ENCODE measurements around the gene PHTF1. TPM values are rescaled to one million over a fixed set of nuclear protein-coding genes. Genes with fewer than 3 reads are reported as not detected.

The PHTF1 gene
- total RNA-seq, 1 donor from 2014 or later = 7.4 TPM

DNA sequence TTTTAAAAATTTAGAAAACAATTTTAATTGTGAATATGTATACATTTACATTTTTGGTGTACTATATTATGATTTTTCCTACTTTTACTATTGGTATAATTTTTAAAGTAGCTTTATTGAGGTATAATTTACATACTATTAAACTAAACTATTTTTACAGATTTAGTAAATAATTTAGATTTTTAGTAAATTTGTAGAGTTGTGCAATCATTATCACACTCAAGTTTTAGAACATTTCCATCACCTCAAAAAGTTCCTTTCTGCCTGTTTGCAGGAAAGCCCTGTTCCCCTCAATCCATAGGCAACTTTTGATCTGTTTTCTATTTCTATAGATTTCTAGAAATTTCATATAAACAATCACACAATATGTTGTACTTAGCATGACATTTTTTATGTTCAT, 8.2 kb downstream of the PHTF1 start:
- TF ChIP-seq CTCF (IDR thresholded peaks at IDR 0.05; ENCODE audit: insufficient read depth, low read length, severe bottlenecking) = no peak
- FAIRE-seq (no peak), DNase-seq (ENCODE audit: low read depth) (no peak)
- Histone ChIP-seq H3K27me3 (ENCODE audit: control insufficient read depth, insufficient read depth, low read length) (no peaks in the 10 kb centered on the region), H3K36me3 (ENCODE audit: control insufficient read depth, insufficient read depth, low read length) (no peaks in the 10 kb centered on the region), H3K4me3 (ENCODE audit: low read depth, low read length) (no peak overlapping the region)

- no peak for TF ChIP-seq CTCF (IDR thresholded peaks at IDR 0.05; ENCODE audit: insufficient read depth, low read length, severe bottlenecking)
- DNase-seq (ENCODE audit: low read depth) = no peak
Measured at GRCh38 chr1:113749402-113749801, 9.9 kb downstream of the PHTF1 start.

GRCh38 chr1:113747376-113747775, 11.9 kb downstream of the PHTF1 start:
- no peaks in the 10 kb centered on the region for H3K27me3 ChIP-seq (ENCODE audit: control insufficient read depth, insufficient read depth, low read length)
- no peak for TF ChIP-seq CTCF (IDR thresholded peaks at IDR 0.05; ENCODE audit: insufficient read depth, low read length, severe bottlenecking)
- FAIRE-seq = no peak
- H3K4me3 ChIP-seq (ENCODE audit: low read depth, low read length) = no peak overlapping the region
- peak; percentile 35 for DNase-seq (ENCODE audit: low read depth)
- no peaks in the 10 kb centered on the region for H3K36me3 ChIP-seq (ENCODE audit: control insufficient read depth, insufficient read depth, low read length)

More at GRCh38 chr1:113749402-113749801, 9.9 kb downstream of the PHTF1 start:
- Histone ChIP-seq H3K36me3 (ENCODE audit: control insufficient read depth, insufficient read depth, low read length) (no peaks in the 10 kb centered on the region), H3K27me3 (ENCODE audit: control insufficient read depth, insufficient read depth, low read length) (no peaks in the 10 kb centered on the region), H3K4me3 (ENCODE audit: low read depth, low read length) (no peak overlapping the region)
- no peak for FAIRE-seq

GRCh38 chr1:113745425-113745824, 13.9 kb downstream of the PHTF1 start:
- FAIRE-seq (no peak), DNase-seq (ENCODE audit: low read depth) (no peak)
- TF ChIP-seq CTCF (IDR thresholded peaks at IDR 0.05; ENCODE audit: insufficient read depth, low read length, severe bottlenecking) = no peak
- no peak overlapping the region for H3K4me3 ChIP-seq (ENCODE audit: low read depth, low read length)
- H3K36me3 ChIP-seq (ENCODE audit: control insufficient read depth, insufficient read depth, low read length) = no peaks in the 10 kb centered on the region
- H3K27me3 ChIP-seq (ENCODE audit: control insufficient read depth, insufficient read depth, low read length) = no peaks in the 10 kb centered on the region

GRCh38 chr1:113744114-113744513, 15.2 kb downstream of the PHTF1 start:
- TF ChIP-seq CTCF (IDR thresholded peaks at IDR 0.05; ENCODE audit: insufficient read depth, low read length, severe bottlenecking) = no peak
- DNase-seq (ENCODE audit: low read depth) (no peak), FAIRE-seq (no peak)
- Histone ChIP-seq H3K4me3 (ENCODE audit: low read depth, low read length) (no peak overlapping the region), H3K36me3 (ENCODE audit: control insufficient read depth, insufficient read depth, low read length) (no peaks in the 10 kb centered on the region), H3K27me3 (ENCODE audit: control insufficient read depth, insufficient read depth, low read length) (no peaks in the 10 kb centered on the region)

DNA sequence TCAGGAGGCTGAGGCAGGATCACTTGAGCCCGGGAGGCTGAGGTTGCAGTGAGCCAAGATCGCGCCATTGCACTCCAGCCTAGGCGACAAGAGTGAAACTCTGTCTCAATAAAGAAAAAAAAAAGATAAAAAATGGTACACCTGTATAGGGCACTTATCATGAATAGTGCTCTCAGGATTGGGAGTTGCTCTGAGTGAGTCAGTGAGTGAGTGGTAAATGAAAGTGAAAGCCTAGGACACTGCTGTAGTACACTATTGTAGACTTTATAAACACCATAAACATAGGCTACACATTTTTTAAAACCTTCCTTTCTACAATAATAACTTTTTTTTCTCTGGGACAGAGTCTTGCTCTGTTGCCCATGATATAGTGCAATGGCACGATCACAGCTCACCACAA, 16.8 kb downstream of the PHTF1 start:
- no peaks in the 10 kb centered on the region for H3K36me3 ChIP-seq (ENCODE audit: control insufficient read depth, insufficient read depth, low read length)
- FAIRE-seq = no peak
- H3K27me3 ChIP-seq (ENCODE audit: control insufficient read depth, insufficient read depth, low read length) = no peaks in the 10 kb centered on the region
- TF ChIP-seq CTCF (IDR thresholded peaks at IDR 0.05; ENCODE audit: insufficient read depth, low read length, severe bottlenecking) = no peak
- DNase-seq (ENCODE audit: low read depth) = no peak
- H3K4me3 ChIP-seq (ENCODE audit: low read depth, low read length) = no peak overlapping the region

Measured in bronchial epithelial cell (primary cell).